ENCODE data around the gene HMGCLL1.

Gene HMGCLL1

GRCh38 chr6:55438203-55438602, 140.8 kb downstream of the HMGCLL1 start:
- no peak for DNase-seq

GRCh38 chr6:55437141-55437540, 141.9 kb downstream of the HMGCLL1 start:
- no peak for DNase-seq

GRCh38 chr6:55433446-55434130, 145.4 kb downstream of the HMGCLL1 start:
- no peak for DNase-seq

- DNase-seq: no peak
These were observed 155.1 kb downstream of the HMGCLL1 start for GRCh38 chr6:55423933-55424332.

GRCh38 chr6:55410674-55411073, 168.3 kb downstream of the HMGCLL1 start:
- no peak for DNase-seq

- DNase-seq: no peak
These were observed 173.3 kb downstream of the HMGCLL1 start for GRCh38 chr6:55405474-55406235.

GRCh38 chr6:55399351-55399750, 179.6 kb downstream of the HMGCLL1 start:
- DNase-seq: no peak

- no peak for DNase-seq
These were observed 181.0 kb downstream of the HMGCLL1 start for GRCh38 chr6:55397986-55398385.

- DNase-seq: no peak
These were observed 183.1 kb downstream of the HMGCLL1 start for GRCh38 chr6:55395871-55396270.

GRCh38 chr6:55388211-55388610, 190.8 kb downstream of the HMGCLL1 start:
- DNase-seq: no peak

All from GF-D8 (cell line).